ENCODE results near the gene FPGS. TPM values are rescaled to one million over a fixed set of nuclear protein-coding genes. Genes with fewer than 3 reads are reported as not detected.

Gene FPGS
- total and polyA plus RNA-seq, 2 of the 4 experiments (the other 2 are of a cell fraction): 43.9 to 75.7 TPM

- Histone ChIP-seq H3K9ac (ENCODE audit: low read depth, low read length) (no peak overlapping the region), H2AK5ac (ENCODE audit: low read depth, low read length) (no peak overlapping the region; the same call in 1 of the 2 replicates), H2AFZ (replicated peaks; ENCODE audit: low read length, poor library complexity) (peak overlapping the region; percentile 94), H2BK15ac (ENCODE audit: low read depth, low read length) (no peak overlapping the region), H2AK9ac (replicated peaks; ENCODE audit: low read depth, low read length, poor library complexity) (peak overlapping the region; percentile 2), H2BK5ac (ENCODE audit: low read depth, low read length, poor library complexity, severe bottlenecking) (no peak overlapping the region), H4K5ac (ENCODE audit: low read depth, low read length) (no peak overlapping the region), H3K27ac (ENCODE audit: insufficient read depth, low read length) (no peak overlapping the region), H3K4me3 (ENCODE audit: insufficient read depth, low read depth, low read length) (no peak overlapping the region), H3K14ac (replicated peaks; ENCODE audit: low read depth, low read length) (no peak overlapping the region), H4K20me1 (ENCODE audit: insufficient read depth, low read length) (no peaks in the 10 kb centered on the region), H3K27me3 (ENCODE audit: control insufficient read depth, insufficient read depth, low read length) (peaks cover 5% of the 10 kb centered on the region), H3K79me1 (ENCODE audit: low read depth in 1 of 2, low read length in 2 of 2) (no peaks in the 10 kb centered on the region), H3K56ac (ENCODE audit: extremely low read depth, insufficient read depth, low read length) (no peak overlapping the region), H4K91ac (ENCODE audit: insufficient read depth, low read depth, low read length) (no peak overlapping the region), H3K9me1 (ENCODE audit: insufficient read depth, low read length) (no peaks in the 10 kb centered on the region; the same call in 1 of the 2 replicates), H3K4ac (ENCODE audit: low read depth, low read length) (no peak overlapping the region), H4K8ac (ENCODE audit: low read depth in 2 of 2, low read length in 2 of 2) (no peak overlapping the region), H3K36me3 (ENCODE audit: control insufficient read depth, insufficient read depth, low read length) (no peaks in the 10 kb centered on the region), H3K18ac (ENCODE audit: low read depth, low read length) (no peak overlapping the region), H3K9me3 (ENCODE audit: control insufficient read depth, insufficient read depth, low read length) (no peaks in the 10 kb centered on the region), H3K23ac (ENCODE audit: low read depth, low read length) (no peak overlapping the region), H2BK120ac (ENCODE audit: low read depth, low read length) (no peak overlapping the region), H3K4me2 (ENCODE audit: low read depth, low read length) (no peak overlapping the region), H2BK20ac (ENCODE audit: low read depth, low read length) (no peak overlapping the region), H3K4me1 (ENCODE audit: control insufficient read depth, insufficient read depth, low read length) (peaks cover 2% of the 10 kb centered on the region; the same call in 1 of the 2 replicates)
- no TSS peak for BruUV-seq (replicated peaks)
- POLR2A ChIA-PET (ENCODE audit: unreplicated experiment): interaction anchor here (0.6 kb wide), 1 partner anchor 1681 kb away, joined by 5 read pairs; no protein-coding TSS in a partner anchor
- CTCF ChIA-PET: no interaction called here
- intact Hi-C loops (cut with micrococcal nuclease) (no loop called here), dilution Hi-C loops (cut with HindIII; ENCODE audit: low sequenced_read_pairs, unreplicated experiment) (no loop called here), in situ Hi-C loops (cut with MboI; ENCODE audit: low sequenced_read_pairs) (no loop called here)
- ATAC-seq (ENCODE audit: low read depth) (no peak), DNase-seq (no peak)
- WGBS, 2 experiments (ENCODE audit: extremely low coverage in 2 of 2, insufficient read length in 1 of 2): no CpG with 5 or more reads among the region's 4 CpGs
- TF ChIP-seq ELK1 (IDR thresholded peaks at IDR 0.05; ENCODE audit: borderline replicate concordance, low read depth, low read length) (no peak), CEBPB (IDR thresholded peaks at IDR 0.05; ENCODE audit: low read depth, low read length) (no peak), BHLHE40 (IDR thresholded peaks at IDR 0.05; ENCODE audit: low read depth, low read length) (no peak)
These were observed 32.6 kb upstream of the FPGS start for GRCh38 chr9:127769929-127770582.
